SK-N-MC (cell line): ENCODE results near the gene RGS6.

Experiments used
- DNase-seq: peaks from one replicate; pipeline ENCODE4 v3.0.0-alpha.2; 2011; ENCODE audit warnings: low read depth, low spot score
- H3K27ac ChIP-seq: fragments of 200-600 bp; sonication (generic); 2 replicates; pipeline ENCODE4 v1.5.1; 2016; ENCODE audit warnings: mixed run types
- H3K36me3 ChIP-seq: fragments of 200-600 bp; sonication (generic); 2 replicates; pipeline ENCODE4 v1.6.1; 2017; ENCODE audit warnings: antibody characterized with exemption, low read length, mixed read lengths; ENCODE audit not compliant: insufficient read depth
- H3K4me3 ChIP-seq: fragments of 200-600 bp; sonication (generic); 2 replicates; pipeline ENCODE4 v1.5.1; 2016
- H3K9ac ChIP-seq: fragments of 200-600 bp; sonication (generic); 2 replicates; pipeline ENCODE4 v1.8.0; 2017; ENCODE audit warnings: mixed run types, mixed read lengths; ENCODE audit not compliant: insufficient read length
- H3K9me3 ChIP-seq: fragments of 200-600 bp; sonication (generic); 2 replicates; pipeline ENCODE4 v1.6.1; 2017; ENCODE audit warnings: low read depth, mild to moderate bottlenecking, antibody characterized with exemption, low read length, moderate library complexity, mixed read lengths
- EZH2 ChIP-seq: fragments of 200-600 bp; sonication (generic); IDR thresholded peaks from one replicate; pipeline ENCODE4 v1.6.1; 2017; ENCODE audit warnings: antibody characterized with exemption
- FOXP2 ChIP-seq: optimal IDR thresholded peaks from 2 replicates; pipeline ENCODE3; 2011; ENCODE audit warnings: mild to moderate bottlenecking, moderate library complexity; ENCODE audit not compliant: insufficient read depth; ENCODE audit errors: extremely low read length, control extremely low read depth
- POLR2AphosphoS5 ChIP-seq: IDR thresholded peaks from 2 replicates; pipeline ENCODE4 v1.6.1; 2012; ENCODE audit warnings: mild to moderate bottlenecking, low read depth, low read length, borderline replicate concordance

RGS6 gene

GRCh38 chr14:72499746-72500145 is 567.5 kb downstream of the RGS6 start:
- no peak overlapping the region for H3K9ac ChIP-seq
- no peak for DNase-seq
- no peak overlapping the region for H3K27ac ChIP-seq

GRCh38 chr14:72500234-72500838 is 568.1 kb downstream of the RGS6 start:
- Histone ChIP-seq H3K4me3 (no peak overlapping the region), H3K9ac (no peak overlapping the region), H3K27ac (no peak overlapping the region), H3K9me3 (no peaks in the 10 kb centered on the region; the same call in 1 of the 2 replicates), H3K36me3 (no peaks in the 10 kb centered on the region)
- DNase-seq: no peak
- no peak for TF ChIP-seq POLR2AphosphoS5
- TF ChIP-seq EZH2: no peak
- TF ChIP-seq FOXP2: no peak

More at GRCh38 chr14:72499746-72500145, 567.5 kb downstream of the RGS6 start:
- Histone ChIP-seq H3K36me3 (no peaks in the 10 kb centered on the region), H3K4me3 (no peak overlapping the region), H3K9me3 (peaks cover 3% of the 10 kb centered on the region; the same call in 1 of the 2 replicates)
- no peak for TF ChIP-seq FOXP2
- no peak for TF ChIP-seq EZH2
- no peak for TF ChIP-seq POLR2AphosphoS5

- H3K9me3 ChIP-seq: no peaks in the 10 kb centered on the region
- no peak for TF ChIP-seq EZH2
- TF ChIP-seq POLR2AphosphoS5: no peak
- TF ChIP-seq FOXP2: no peak
- no peak for DNase-seq
- H3K36me3 ChIP-seq: no peaks in the 10 kb centered on the region
- no peak overlapping the region for H3K4me3 ChIP-seq
- H3K27ac ChIP-seq: no peak overlapping the region
- no peak overlapping the region for H3K9ac ChIP-seq
These were observed 569.2 kb downstream of the RGS6 start for GRCh38 chr14:72501439-72501838.

- H3K9me3 ChIP-seq: no peaks in the 10 kb centered on the region
- H3K27ac ChIP-seq: no peak overlapping the region
- no peak overlapping the region for H3K9ac ChIP-seq
- no peak for DNase-seq
- H3K36me3 ChIP-seq: no peaks in the 10 kb centered on the region
- TF ChIP-seq FOXP2 (no peak), POLR2AphosphoS5 (no peak), EZH2 (no peak)
- H3K4me3 ChIP-seq: no peak overlapping the region
These were observed 571.0 kb downstream of the RGS6 start for GRCh38 chr14:72503271-72503670.

- Histone ChIP-seq H3K4me3 (no peak overlapping the region), H3K9me3 (no peaks in the 10 kb centered on the region), H3K9ac (no peak overlapping the region), H3K36me3 (no peaks in the 10 kb centered on the region), H3K27ac (no peak overlapping the region)
- TF ChIP-seq POLR2AphosphoS5: no peak
- no peak for DNase-seq
These were observed 571.6 kb downstream of the RGS6 start for GRCh38 chr14:72503696-72504368.

- H3K27ac ChIP-seq: no peak overlapping the region
- TF ChIP-seq EZH2 (no peak), POLR2AphosphoS5 (no peak), FOXP2 (no peak)
- no peaks in the 10 kb centered on the region for H3K36me3 ChIP-seq
- H3K4me3 ChIP-seq: no peak overlapping the region
- no peaks in the 10 kb centered on the region for H3K9me3 ChIP-seq
- no peak for DNase-seq
- H3K9ac ChIP-seq: no peak overlapping the region
These were observed 578.3 kb downstream of the RGS6 start for GRCh38 chr14:72510566-72510965.

GRCh38 chr14:72512281-72512680 is 580.1 kb downstream of the RGS6 start:
- DNase-seq: no peak
- H3K9ac ChIP-seq: no peak overlapping the region
- no peaks in the 10 kb centered on the region for H3K36me3 ChIP-seq
- no peak for TF ChIP-seq EZH2
- no peak for TF ChIP-seq POLR2AphosphoS5
- no peak for TF ChIP-seq FOXP2
- no peak overlapping the region for H3K4me3 ChIP-seq
- no peaks in the 10 kb centered on the region for H3K9me3 ChIP-seq
- H3K27ac ChIP-seq: no peak overlapping the region

GRCh38 chr14:72512925-72513324 is 580.7 kb downstream of the RGS6 start:
- DNase-seq: no peak
- TF ChIP-seq EZH2: no peak

GRCh38 chr14:72513346-72513745 is 581.1 kb downstream of the RGS6 start:
- Histone ChIP-seq H3K9me3 (no peaks in the 10 kb centered on the region), H3K4me3 (no peak overlapping the region), H3K9ac (no peak overlapping the region), H3K36me3 (no peaks in the 10 kb centered on the region), H3K27ac (no peak overlapping the region)
- DNase-seq: no peak
- TF ChIP-seq EZH2 (no peak), POLR2AphosphoS5 (no peak), FOXP2 (no peak)

More at GRCh38 chr14:72512925-72513324, 580.7 kb downstream of the RGS6 start:
- H3K36me3 ChIP-seq: no peaks in the 10 kb centered on the region
- H3K4me3 ChIP-seq: no peak overlapping the region
- no peaks in the 10 kb centered on the region for H3K9me3 ChIP-seq
- no peak overlapping the region for H3K27ac ChIP-seq
- no peak overlapping the region for H3K9ac ChIP-seq
